A172 (cell line): ENCODE results near the gene CALN1. TPM values are rescaled to one million over a fixed set of nuclear protein-coding genes. Genes with fewer than 3 reads are reported as not detected.

Experiments used
- DNase-seq: peaks from one replicate; pipeline ENCODE4 v3.0.0-alpha.2; 2015; ENCODE audit warnings: low spot score
- total RNA-seq: library from RNA; depleted of rRNA; stranded (reverse); fragments of >200 nt; shearing (Covaris generic); gene quantifications from 2 replicates; pipeline ENCODE4 v1.2.3, GENCODE V29; 2014

CALN1 gene
- total RNA-seq, 1 experiment from 2014 or later = not detected

GRCh38 chr7:71793251-71793650, 618.9 kb downstream of the CALN1 start:
- peak; percentile 12 for DNase-seq

GRCh38 chr7:71787513-71787912, 624.6 kb downstream of the CALN1 start:
- DNase-seq = no peak

- no peak for DNase-seq
These were observed 626.9 kb downstream of the CALN1 start for GRCh38 chr7:71785216-71785615.

GRCh38 chr7:71784781-71785180, 627.4 kb downstream of the CALN1 start:
- no peak for DNase-seq

- no peak for DNase-seq
These were observed 628.0 kb downstream of the CALN1 start for GRCh38 chr7:71784180-71784579.

GRCh38 chr7:71783779-71784178, 628.4 kb downstream of the CALN1 start:
- no peak for DNase-seq

GRCh38 chr7:71782051-71782450, 630.1 kb downstream of the CALN1 start:
- no peak for DNase-seq

GRCh38 chr7:71780282-71780681, 631.9 kb downstream of the CALN1 start:
- DNase-seq = no peak

- no peak for DNase-seq
These were observed 634.9 kb downstream of the CALN1 start for GRCh38 chr7:71777278-71777677.

GRCh38 chr7:71776726-71777125, 635.4 kb downstream of the CALN1 start:
- DNase-seq = no peak

- no peak for DNase-seq
These were observed 636.5 kb downstream of the CALN1 start for GRCh38 chr7:71775648-71776047.

- no peak for DNase-seq
These were observed 639.4 kb downstream of the CALN1 start for GRCh38 chr7:71772779-71773178.

GRCh38 chr7:71770269-71770907, 641.8 kb downstream of the CALN1 start:
- DNase-seq = no peak

- DNase-seq = no peak
These were observed 642.8 kb downstream of the CALN1 start for GRCh38 chr7:71769326-71769725.

- no peak for DNase-seq
These were observed 643.7 kb downstream of the CALN1 start for GRCh38 chr7:71768450-71768849.

- DNase-seq = no peak
These were observed 646.1 kb downstream of the CALN1 start for GRCh38 chr7:71766016-71766415.

GRCh38 chr7:71761336-71761735, 650.8 kb downstream of the CALN1 start:
- DNase-seq = no peak

GRCh38 chr7:71754828-71755227, 657.3 kb downstream of the CALN1 start:
- DNase-seq = no peak

GRCh38 chr7:71753956-71754664, 658.0 kb downstream of the CALN1 start:
- DNase-seq = no peak

GRCh38 chr7:71753236-71753635, 658.9 kb downstream of the CALN1 start:
- no peak for DNase-seq

GRCh38 chr7:71752171-71752935, 659.8 kb downstream of the CALN1 start:
- no peak for DNase-seq

GRCh38 chr7:71750290-71750689, 661.8 kb downstream of the CALN1 start:
- no peak for DNase-seq

- no peak for DNase-seq
These were observed 666.1 kb downstream of the CALN1 start for GRCh38 chr7:71746006-71746405.
